Sigmoid colon (tissue), 7 donors: ENCODE data around the gene TMSB15A. TPM values are rescaled to one million over a fixed set of nuclear protein-coding genes. Genes with fewer than 3 reads are reported as not detected.
"Not testable (repeated sequence)": the region's sequence is repeated elsewhere in the genome, so short reads cannot be mapped to it uniquely, and the experiment has no call there.

Source experiments
- DNase-seq: peaks from one replicate; pipeline ENCODE4 v3.0.0-alpha.2; 2019
- H3K27ac ChIP-seq, 4 donors: fragments of 200-600 bp; sonication (generic); one replicate each; pipeline ENCODE4 v1.5.1; 2016 to 2019; ENCODE audit warnings: mild to moderate bottlenecking in 1 of 4
- H3K27me3 ChIP-seq, 3 donors: fragments of 200-600 bp; sonication (generic); one replicate each; pipeline ENCODE4 v1.5.1; 2019; ENCODE audit warnings: mild to moderate bottlenecking in 1 of 3
- H3K36me3 ChIP-seq, 4 donors: fragments of 200-600 bp; sonication (generic); one replicate each; pipeline ENCODE4 v1.5.1; 2016 to 2019
- H3K4me1 ChIP-seq, 4 donors: fragments of 200-600 bp; sonication (generic); one replicate each; pipeline ENCODE4 v1.5.1; 2017 to 2019
- H3K4me3 ChIP-seq, 4 donors: fragments of 200-600 bp; sonication (generic); one replicate each; pipeline ENCODE4 v1.5.1; 2017 to 2019; ENCODE audit warnings: mild to moderate bottlenecking in 2 of 4, moderate library complexity in 1 of 4
- H3K9me3 ChIP-seq, 4 donors: fragments of 200-600 bp in 3 of 4; sonication (generic) in 3 of 4; one replicate each; pipeline versions ENCODE4 v1.5.1 to v1.6.1; 2013 to 2019
- CTCF ChIP-seq, 4 experiments: fragments of 450-650 bp in 3 of 4; fragments of 200-600 bp in 1 of 4; IDR thresholded peaks; one replicate each; pipeline ENCODE4 v1.5.1; 2016 to 2019; ENCODE audit warnings: antibody characterized with exemption in 4 of 4, mild to moderate bottlenecking in 3 of 4, moderate library complexity in 2 of 4
- EP300 ChIP-seq, 4 donors: sonication (generic); formaldehyde crosslinking; IDR thresholded peaks; one replicate each; pipeline ENCODE4 v1.6.1; 2017; ENCODE audit warnings: antibody characterized with exemption in 4 of 4
- POLR2A ChIP-seq, 2 donors: fragments of 450-650 bp; IDR thresholded peaks; one replicate each; pipeline ENCODE4 v1.6.1; 2016; ENCODE audit warnings: antibody characterized with exemption in 2 of 2, mild to moderate bottlenecking in 2 of 2, moderate library complexity in 2 of 2
- POLR2AphosphoS5 ChIP-seq, 4 donors: sonication (generic); formaldehyde crosslinking; IDR thresholded peaks; one replicate each; pipeline ENCODE4 v1.6.1; 2017; ENCODE audit warnings: antibody characterized with exemption in 4 of 4
- WGBS, 2 donors: extraction: QIAGEN DNeasy Blood & Tissue Kit; methylation state at CpG; one replicate each; pipeline ENCODE4 v1.1.7; 2013; 5-methylcytosine and 5-hydroxymethylcytosine counted together
- intact Hi-C: fragments of 100-400 bp; cut with DNase I; formaldehyde crosslinking; loops from one replicate; pipeline ENCODE4 v1.15.1; 2023
- polyA plus RNA-seq, 3 donors: library from polyadenylated mRNA; stranded (reverse); fragments of 200-250 nt; gene quantifications; one replicate each; pipeline ENCODE4 v1.2.3, GENCODE V29; 2013
- total RNA-seq, 4 donors: library from RNA; depleted of rRNA; stranded (reverse); fragments of >200 nt; gene quantifications; one replicate each; pipeline ENCODE4 v1.1.0, GENCODE V29; 2016
- donor health status: healthy with polysubstance abuse.
- donor health status: Bipolar disorder and iron deficiency.
- donor health status: healthy.

The TMSB15A gene
- total and polyA plus RNA-seq, 7 donors = 0.93 to 3.6 (median 1.4) TPM; not detected in 2

- TF ChIP-seq EP300 (IDR thresholded peaks at IDR 0.05) (no peak), POLR2A (IDR thresholded peaks at IDR 0.05) (no peak), CTCF (IDR thresholded peaks at IDR 0.05) (no peak), POLR2AphosphoS5 (IDR thresholded peaks at IDR 0.05) (no peak)
- no peak for DNase-seq
- intact Hi-C loops = no loop called here
Observed at GRCh38 chrX:102498732-102499131, 17.8 kb downstream of the TMSB15A start.

GRCh38 chrX:102491766-102492165, 24.8 kb downstream of the TMSB15A start:
- H3K9me3 ChIP-seq = no peaks in the 10 kb centered on the region
- no peak overlapping the region for H3K4me3 ChIP-seq
- intact Hi-C loops = no loop called here
- H3K4me1 ChIP-seq = no peaks in the 10 kb centered on the region
- H3K27me3 ChIP-seq = no peaks in the 10 kb centered on the region
- TF ChIP-seq POLR2AphosphoS5 (IDR thresholded peaks at IDR 0.05) (no peak), EP300 (IDR thresholded peaks at IDR 0.05) (no peak), POLR2A (IDR thresholded peaks at IDR 0.05) (no peak), CTCF (IDR thresholded peaks at IDR 0.05) (no peak)
- H3K36me3 ChIP-seq = no peaks in the 10 kb centered on the region
- DNase-seq = no peak
- no peak overlapping the region for H3K27ac ChIP-seq

More at GRCh38 chrX:102498732-102499131, 17.8 kb downstream of the TMSB15A start:
- H3K4me1 ChIP-seq = no peaks in the 10 kb centered on the region
- H3K36me3 ChIP-seq = no peaks in the 10 kb centered on the region
- no peak overlapping the region for H3K4me3 ChIP-seq
- no peaks in the 10 kb centered on the region for H3K9me3 ChIP-seq
- no peaks in the 10 kb centered on the region for H3K27me3 ChIP-seq
- H3K27ac ChIP-seq = no peak overlapping the region
- WGBS, 2 donors = 91 to 94% methylated on average over 2 of the region's 2 CpGs

GRCh38 chrX:102478765-102479164, 37.8 kb downstream of the TMSB15A start:
- 46 to 49% methylated on average over 2 of the region's 5 CpGs for WGBS, 2 donors
- H3K36me3 ChIP-seq, H3K9me3 ChIP-seq, H3K4me3 ChIP-seq, intact Hi-C loops, H3K27me3 ChIP-seq, DNase-seq, H3K4me1 ChIP-seq, H3K27ac ChIP-seq: not testable (repeated sequence)

GRCh38 chrX:102471762-102472220, 44.7 kb downstream of the TMSB15A start, which contains the start of gene TCP11X2:
Gene TCP11X2, minus strand, starts transcription at chrX:102471812.
- 54 to 60% methylated on average over 7 of the region's 17 CpGs for WGBS, 2 donors

GRCh38 chrX:102470215-102470614, 46.3 kb downstream of the TMSB15A start:
- no CpG with 5 or more reads among the region's 3 CpGs for WGBS, 2 donors
- H3K36me3 ChIP-seq, H3K27me3 ChIP-seq, DNase-seq, H3K27ac ChIP-seq, intact Hi-C loops, H3K9me3 ChIP-seq, H3K4me3 ChIP-seq, H3K4me1 ChIP-seq: not testable (repeated sequence)

More at GRCh38 chrX:102471762-102472220, 44.7 kb downstream of the TMSB15A start, which contains the start of gene TCP11X2:
- H3K4me1 ChIP-seq, H3K4me3 ChIP-seq, H3K27me3 ChIP-seq, intact Hi-C loops, H3K27ac ChIP-seq, H3K9me3 ChIP-seq, DNase-seq, H3K36me3 ChIP-seq: not testable (repeated sequence)

Other genes starting within 250 kb of the TMSB15A start
- gene NXF2B, start 76.7 kb downstream of the TMSB15A start, total RNA-seq = not detected
- gene NXF2B, start 76.7 kb downstream of the TMSB15A start, polyA plus RNA-seq = not detected
- not detected for gene TCP11X2, start 44.9 kb downstream of the TMSB15A start, total RNA-seq
- gene TCP11X2, start 44.9 kb downstream of the TMSB15A start, polyA plus RNA-seq = not detected
- gene ARMCX5, start 82.8 kb upstream of the TMSB15A start, total RNA-seq = 10 to 100 TPM in 1 of 4 donors, 1 to 10 TPM in 3; 5.0 to 10.0 (median 6.9) TPM
- gene ARMCX5, start 82.8 kb upstream of the TMSB15A start, polyA plus RNA-seq = 1 to 10 TPM; 7.2 to 8.2 (median 7.2) TPM
- gene GPRASP1, start 134.7 kb upstream of the TMSB15A start, total RNA-seq = 10 to 100 TPM; 13.6 to 28.6 (median 24.6) TPM
- gene GPRASP1, start 134.7 kb upstream of the TMSB15A start, polyA plus RNA-seq = 1 to 10 TPM in 1 of 3 donors, under 1 TPM in 2; 0.23 to 5.0 (median 0.60) TPM
- 10 to 100 TPM in 3 of 4 donors, 1 to 10 TPM in 1; 8.0 to 19.5 (median 16.5) TPM for gene GPRASP2, start 195.7 kb upstream of the TMSB15A start, total RNA-seq
- gene GPRASP2, start 195.7 kb upstream of the TMSB15A start, polyA plus RNA-seq = 1 to 10 TPM; 1.2 to 4.3 (median 1.6) TPM
- 1 to 10 TPM; 4.5 to 8.6 (median 7.2) TPM for gene GPRASP3, start 204.0 kb upstream of the TMSB15A start, total RNA-seq
- 1 to 10 TPM in 2 of 3 donors, under 1 TPM in 1; 0.60 to 1.4 (median 1.2) TPM for gene GPRASP3, start 204.0 kb upstream of the TMSB15A start, polyA plus RNA-seq